WTC11 (cell line): ENCODE measurements around the gene PHAF1. TPM values are rescaled to one million over a fixed set of nuclear protein-coding genes. Genes with fewer than 3 reads are reported as not detected.
A peak's percentile ranks its signal among the peaks of the same experiment; 100 is the strongest.

ENCODE experiments used
- ATAC-seq: fragments of 200-7000 bp; cut with Tn5 transposase; 2 replicates; pipeline ENCODE4 v1.10.0; 2021; ENCODE audit warnings: mild to moderate bottlenecking, moderate library complexity
- CTCF ChIA-PET: fragments of 300-600 bp; sonication (Branson Sonifier 250); formaldehyde crosslinking; loops from one replicate; lab custom pipeline; 2021; ENCODE audit warnings: antibody characterized with exemption; lab: Charles Lee
- POLR2A ChIA-PET: fragments of 350-600 bp; sonication (Branson Sonifier 250); formaldehyde crosslinking; loops from one replicate; lab custom pipeline; 2021; ENCODE audit warnings: antibody characterized with exemption; lab: Charles Lee
- DNase-seq: peaks from one replicate; pipeline ENCODE4 v3.0.0; 2021; ENCODE audit warnings: low spot score
- H3K27ac Mint-ChIP-seq: 2 replicates; pipeline ENCODE4 v1.8.0; 2021; ENCODE audit warnings: mixed read lengths
- H3K27me3 Mint-ChIP-seq: 2 replicates; pipeline ENCODE4 v1.8.0; 2021; ENCODE audit warnings: low read depth, mild to moderate bottlenecking, moderate library complexity, mixed read lengths
- H3K36me3 Mint-ChIP-seq: 2 replicates; pipeline ENCODE4 v1.8.0; 2021; ENCODE audit warnings: mixed read lengths
- H3K4me1 Mint-ChIP-seq: 2 replicates; pipeline ENCODE4 v1.8.0; 2022; ENCODE audit warnings: mixed read lengths
- H3K4me3 Mint-ChIP-seq: 2 replicates; pipeline ENCODE4 v1.8.0; 2021; ENCODE audit warnings: mild to moderate bottlenecking, moderate library complexity, mixed read lengths
- H3K9me3 Mint-ChIP-seq: 2 replicates; pipeline ENCODE4 v1.8.0; 2021; ENCODE audit warnings: mixed read lengths
- CREM ChIP-seq: sonication (generic); formaldehyde crosslinking; IDR thresholded peaks from 2 replicates; pipeline ENCODE4 v1.8.1; 2022; ENCODE audit warnings: mild to moderate bottlenecking, missing genetic modification reagents, moderate library complexity
- ETV6 ChIP-seq: sonication (generic); formaldehyde crosslinking; IDR thresholded peaks from 2 replicates; pipeline ENCODE4 v1.8.1; 2022; ENCODE audit warnings: mild to moderate bottlenecking, missing genetic modification reagents
- FOXP1 ChIP-seq: sonication (generic); formaldehyde crosslinking; IDR thresholded peaks from 2 replicates; pipeline ENCODE4 v1.8.0; 2022; ENCODE audit warnings: missing genetic modification reagents, mild to moderate bottlenecking, moderate library complexity, borderline replicate concordance
- GABPB1 ChIP-seq: sonication (generic); formaldehyde crosslinking; IDR thresholded peaks from 2 replicates; pipeline ENCODE4 v1.8.1; 2023; ENCODE audit warnings: mild to moderate bottlenecking, missing genetic modification reagents
- NFATC4 ChIP-seq: fragments of 250-450 bp; sonication (Bioruptor Pico); IDR thresholded peaks from 2 replicates; pipeline ENCODE4 v1.9.0; 2021; ENCODE audit warnings: mild to moderate bottlenecking
- NR1H2 ChIP-seq: sonication (generic); formaldehyde crosslinking; IDR thresholded peaks from 2 replicates; pipeline ENCODE4 v1.9.0; 2021; ENCODE audit warnings: mild to moderate bottlenecking, moderate library complexity, missing genetic modification reagents
- NR3C1 ChIP-seq: sonication (generic); formaldehyde crosslinking; conservative IDR thresholded peaks from 2 replicates; pipeline ENCODE4 v1.8.1; 2023; ENCODE audit warnings: low read depth, mild to moderate bottlenecking, missing genetic modification reagents
- OVOL2 ChIP-seq: fragments of 250-450 bp; sonication (Bioruptor Pico); IDR thresholded peaks from 2 replicates; pipeline ENCODE4 v1.9.0; 2021; ENCODE audit warnings: mild to moderate bottlenecking, borderline replicate concordance
- PRRX2 ChIP-seq: fragments of 250-450 bp; sonication (Bioruptor Pico); IDR thresholded peaks from 2 replicates; pipeline ENCODE4 v1.8.0; 2021; ENCODE audit warnings: mild to moderate bottlenecking
- RELA ChIP-seq: sonication (generic); formaldehyde crosslinking; IDR thresholded peaks from 2 replicates; pipeline ENCODE4 v1.8.1; 2022; ENCODE audit warnings: missing genetic modification reagents, mild to moderate bottlenecking, borderline replicate concordance
- SMAD3 ChIP-seq: sonication (generic); formaldehyde crosslinking; IDR thresholded peaks from 2 replicates; pipeline ENCODE4 v1.8.0; 2022; ENCODE audit warnings: missing genetic modification reagents, mild to moderate bottlenecking, borderline replicate concordance
- SMAD4 ChIP-seq: sonication (generic); formaldehyde crosslinking; IDR thresholded peaks from 2 replicates; pipeline ENCODE4 v1.8.0; 2022; ENCODE audit warnings: mild to moderate bottlenecking, missing genetic modification reagents
- SP1 ChIP-seq: sonication (generic); formaldehyde crosslinking; conservative IDR thresholded peaks from 2 replicates; pipeline ENCODE4 v1.8.1; 2022; ENCODE audit warnings: missing genetic modification reagents
- TP53 ChIP-seq: sonication (generic); formaldehyde crosslinking; IDR thresholded peaks from 2 replicates; pipeline ENCODE4 v1.8.1; 2023; ENCODE audit warnings: mild to moderate bottlenecking, missing genetic modification reagents
- ZNF121 ChIP-seq: sonication (generic); formaldehyde crosslinking; IDR thresholded peaks from 2 replicates; pipeline ENCODE4 v1.8.0; 2023; ENCODE audit warnings: missing genetic modification reagents
- total RNA-seq: library from RNA; stranded (reverse); gene quantifications from 3 replicates; pipeline ENCODE4 v1.2.3, GENCODE V29; 2021
- TF ChIP-seq, protein P1 (sequence below): sonication (generic); formaldehyde crosslinking; IDR thresholded peaks from 2 replicates; pipeline ENCODE4 v1.8.1; 2023; ENCODE audit warnings: mild to moderate bottlenecking, moderate library complexity, missing genetic modification reagents
- TF ChIP-seq, protein P2 (sequence below): sonication (generic); formaldehyde crosslinking; IDR thresholded peaks from 2 replicates; pipeline ENCODE4 v1.8.1; 2023; ENCODE audit warnings: mild to moderate bottlenecking, missing genetic modification reagents
- TF ChIP-seq, protein P3 (sequence below): sonication (generic); formaldehyde crosslinking; conservative IDR thresholded peaks from 2 replicates; pipeline ENCODE4 v1.8.1; 2022; ENCODE audit warnings: mild to moderate bottlenecking, missing genetic modification reagents
- TF ChIP-seq, protein P4 (sequence below): sonication (generic); formaldehyde crosslinking; IDR thresholded peaks from 2 replicates; pipeline ENCODE4 v1.8.1; 2023; ENCODE audit warnings: mild to moderate bottlenecking, missing genetic modification reagents, moderate library complexity
- TF ChIP-seq, protein P5 (sequence below): sonication (generic); formaldehyde crosslinking; IDR thresholded peaks from 2 replicates; pipeline ENCODE4 v1.8.1; 2022; ENCODE audit warnings: missing genetic modification reagents, borderline replicate concordance
- TF ChIP-seq, protein P6 (sequence below): sonication (generic); formaldehyde crosslinking; IDR thresholded peaks from 2 replicates; pipeline ENCODE4 v1.8.0; 2023; ENCODE audit warnings: missing genetic modification reagents
- TF ChIP-seq, protein P7 (sequence below): sonication (generic); formaldehyde crosslinking; IDR thresholded peaks from 2 replicates; pipeline ENCODE4 v1.8.1; 2022; ENCODE audit warnings: low read depth, mild to moderate bottlenecking, moderate library complexity, missing genetic modification reagents, borderline replicate concordance

The PHAF1 gene
- total RNA-seq, 1 experiment from 2014 or later: 18.8 TPM

DNA sequence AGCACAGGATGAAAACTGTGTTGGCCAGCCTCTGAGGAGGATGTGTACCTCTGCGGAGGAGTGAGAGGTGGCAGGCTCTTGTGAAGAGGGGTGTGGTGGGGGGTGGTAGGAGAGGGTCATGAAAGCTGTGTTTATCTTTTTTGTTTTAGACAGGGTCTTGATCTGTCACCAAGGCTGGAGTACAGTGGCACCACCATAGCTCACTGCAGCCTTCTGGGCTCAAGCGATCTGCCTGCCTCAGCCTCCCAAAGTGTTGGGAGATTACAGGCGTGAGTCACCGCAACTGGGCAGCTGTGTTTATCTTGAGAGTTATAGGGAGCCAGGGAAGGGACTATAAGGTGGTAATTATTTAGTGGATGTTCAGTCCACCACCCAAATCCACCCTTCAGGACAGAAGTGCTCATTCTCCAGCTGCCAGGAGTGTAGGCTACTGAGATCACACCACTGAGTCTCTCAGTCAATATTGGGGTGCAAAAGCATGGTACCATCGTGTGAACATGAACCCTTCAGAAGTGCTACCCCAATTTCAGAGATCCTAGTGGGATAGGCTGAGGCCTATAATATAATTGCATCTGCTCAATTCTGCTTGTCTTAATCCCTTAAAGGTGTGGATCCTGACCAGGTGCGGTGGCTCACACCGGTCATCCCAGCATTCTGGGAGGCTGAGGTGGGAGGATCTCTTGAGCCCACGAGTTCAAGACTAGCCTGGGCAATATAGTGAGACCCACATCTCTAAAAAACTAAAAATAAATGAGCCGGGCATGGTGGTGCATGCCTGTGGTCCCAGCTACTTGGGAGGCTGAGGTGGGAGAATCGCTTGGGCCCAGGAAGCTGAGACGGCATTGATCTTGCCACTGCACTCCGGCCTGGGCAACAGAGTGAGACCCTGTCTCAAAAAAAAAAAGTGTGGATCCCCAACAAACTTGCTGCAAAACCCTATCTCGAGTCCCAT lies 81.0 kb downstream of the PHAF1 start (continued):
- no peak for TF ChIP-seq OVOL2 (CRISPR knock-in tag)
- no peak for TF ChIP-seq PRRX2
- no peak for TF ChIP-seq ETV6

DNA sequence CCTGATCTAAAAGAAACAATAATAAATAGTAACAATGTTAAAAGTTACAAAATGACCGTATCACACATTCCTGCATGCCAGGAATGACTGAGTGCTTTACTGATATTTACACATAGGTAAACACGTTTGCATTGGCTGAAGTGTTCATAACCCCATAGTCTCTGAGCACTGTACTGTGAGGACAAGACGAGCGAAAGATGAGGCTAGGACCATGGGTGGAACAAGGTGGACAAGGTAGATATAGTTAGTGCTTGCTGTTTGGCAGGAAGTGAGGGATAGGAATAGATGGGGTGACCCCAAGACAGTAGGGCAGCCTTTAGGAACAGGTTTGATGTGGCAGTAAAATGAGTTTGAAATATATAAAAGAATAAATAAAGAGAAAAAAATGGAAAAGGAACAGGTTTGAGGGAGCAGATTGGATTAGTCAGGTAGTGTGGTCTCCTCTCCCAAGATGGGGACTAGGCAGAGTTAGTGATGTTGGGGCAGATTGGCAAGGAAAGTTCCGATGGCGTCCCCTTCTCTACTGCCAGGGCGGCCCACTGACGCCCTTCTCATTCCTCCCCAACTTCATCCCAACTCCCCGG lies 81.8 kb downstream of the PHAF1 start:
- DNase-seq (no peak), ATAC-seq (no peak)
- Mint-ChIP-seq H3K36me3 (peaks cover 29% of the 10 kb centered on the region), H3K4me1 (peaks cover 29% of the 10 kb centered on the region), H3K27me3 (peaks cover 5% of the 10 kb centered on the region), H3K9me3 (no peaks in the 10 kb centered on the region), H3K27ac (no peak overlapping the region), H3K4me3 (peak overlapping the region; percentile 87)
- CTCF ChIA-PET: interaction anchor here (1.2 kb wide), 1 partner anchor 230 kb away, joined by 5 read pairs; the partner anchor contains the start of gene CES3
- TF ChIP-seq, protein P1, sequence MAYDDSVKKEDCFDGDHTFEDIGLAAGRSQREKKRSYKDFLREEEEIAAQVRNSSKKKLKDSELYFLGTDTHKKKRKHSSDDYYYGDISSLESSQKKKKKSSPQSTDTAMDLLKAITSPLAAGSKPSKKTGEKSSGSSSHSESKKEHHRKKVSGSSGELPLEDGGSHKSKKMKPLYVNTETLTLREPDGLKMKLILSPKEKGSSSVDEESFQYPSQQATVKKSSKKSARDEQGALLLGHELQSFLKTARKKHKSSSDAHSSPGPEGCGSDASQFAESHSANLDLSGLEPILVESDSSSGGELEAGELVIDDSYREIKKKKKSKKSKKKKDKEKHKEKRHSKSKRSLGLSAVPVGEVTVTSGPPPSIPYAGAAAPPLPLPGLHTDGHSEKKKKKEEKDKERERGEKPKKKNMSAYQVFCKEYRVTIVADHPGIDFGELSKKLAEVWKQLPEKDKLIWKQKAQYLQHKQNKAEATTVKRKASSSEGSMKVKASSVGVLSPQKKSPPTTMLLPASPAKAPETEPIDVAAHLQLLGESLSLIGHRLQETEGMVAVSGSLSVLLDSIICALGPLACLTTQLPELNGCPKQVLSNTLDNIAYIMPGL (CRISPR knock-in tag): no peak
- TF ChIP-seq, protein P2, sequence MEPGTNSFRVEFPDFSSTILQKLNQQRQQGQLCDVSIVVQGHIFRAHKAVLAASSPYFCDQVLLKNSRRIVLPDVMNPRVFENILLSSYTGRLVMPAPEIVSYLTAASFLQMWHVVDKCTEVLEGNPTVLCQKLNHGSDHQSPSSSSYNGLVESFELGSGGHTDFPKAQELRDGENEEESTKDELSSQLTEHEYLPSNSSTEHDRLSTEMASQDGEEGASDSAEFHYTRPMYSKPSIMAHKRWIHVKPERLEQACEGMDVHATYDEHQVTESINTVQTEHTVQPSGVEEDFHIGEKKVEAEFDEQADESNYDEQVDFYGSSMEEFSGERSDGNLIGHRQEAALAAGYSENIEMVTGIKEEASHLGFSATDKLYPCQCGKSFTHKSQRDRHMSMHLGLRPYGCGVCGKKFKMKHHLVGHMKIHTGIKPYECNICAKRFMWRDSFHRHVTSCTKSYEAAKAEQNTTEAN: no peak
- TF ChIP-seq SMAD4 (CRISPR knock-in tag) (no peak), TP53 (CRISPR knock-in tag) (no peak), SP1 (CRISPR knock-in tag) (no peak), NR1H2 (CRISPR knock-in tag) (no peak)
- TF ChIP-seq, protein P3, sequence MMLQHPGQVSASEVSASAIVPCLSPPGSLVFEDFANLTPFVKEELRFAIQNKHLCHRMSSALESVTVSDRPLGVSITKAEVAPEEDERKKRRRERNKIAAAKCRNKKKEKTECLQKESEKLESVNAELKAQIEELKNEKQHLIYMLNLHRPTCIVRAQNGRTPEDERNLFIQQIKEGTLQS (CRISPR knock-in tag): no peak
- POLR2A ChIA-PET: no interaction called here

DNA sequence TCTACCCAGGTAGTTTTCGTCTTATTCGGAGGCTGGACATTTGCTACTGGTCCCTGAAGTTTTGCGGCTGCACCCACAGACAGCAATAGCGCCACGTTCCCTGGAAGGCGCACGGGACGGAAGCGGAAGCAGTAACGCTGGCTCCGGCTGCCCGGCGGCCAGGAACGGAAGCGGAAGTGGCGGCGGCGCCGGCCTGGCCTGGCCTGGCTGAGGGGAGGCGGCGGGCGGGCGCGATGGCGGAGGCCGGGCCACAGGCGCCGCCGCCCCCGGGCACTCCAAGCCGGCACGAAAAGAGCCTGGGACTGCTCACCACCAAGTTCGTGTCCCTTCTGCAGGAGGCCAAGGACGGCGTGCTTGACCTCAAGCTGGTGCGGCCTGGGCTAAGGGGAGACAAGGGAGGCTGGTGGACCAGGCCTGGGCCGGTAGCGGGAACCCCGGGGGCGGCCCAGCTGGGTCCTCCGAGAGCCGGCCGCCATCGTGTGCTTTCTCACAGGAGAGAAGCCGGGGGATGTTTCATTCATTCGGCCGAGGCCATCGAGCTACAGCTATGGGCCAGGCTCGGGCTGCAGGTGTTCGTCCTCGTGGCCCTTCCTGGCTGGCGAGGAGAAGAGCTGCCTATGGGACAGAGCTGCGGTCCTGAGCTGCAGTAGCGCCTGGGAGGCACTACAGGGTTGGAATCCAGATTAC lies 82.4 kb downstream of the PHAF1 start, which contains the start of gene E2F4:
TSS of gene E2F4 (plus strand) at position 161 of the 687 bp plus-strand sequence. CDS start at position 234, 73 bp downstream.
- Mint-ChIP-seq H3K4me1 (peaks cover 23% of the 10 kb centered on the region), H3K36me3 (peaks cover 35% of the 10 kb centered on the region), H3K27ac (peak within 1 kb of the TSS; percentile 63), H3K27me3 (no peaks in the 10 kb centered on the region), H3K9me3 (no peaks in the 10 kb centered on the region), H3K4me3 (peak within 1 kb of the TSS; percentile 87)
- ChIA-PET CTCF (interaction anchor here (0.6 to 1.5 kb wide), 7 partner anchors 19 to 281 kb away, joined by 3 to 6 read pairs (median 3); partner anchors contain the start of genes B3GNT9, CES3 and TMEM208), POLR2A (no interaction called here)
- DNase-seq (peak; percentile 86), ATAC-seq (peak; percentile 93)
- TF ChIP-seq ZNF121 (CRISPR knock-in tag) (peak; percentile 72; the same call in 1 of the 2 replicates), NFATC4 (CRISPR knock-in tag) (no peak), RELA (CRISPR knock-in tag) (no peak), SMAD3 (CRISPR knock-in tag) (no peak), NR3C1 (CRISPR knock-in tag) (no peak), FOXP1 (CRISPR knock-in tag) (peak; percentile 82), CREM (peak; percentile 69; the same call in 1 of the 2 replicates), GABPB1 (CRISPR knock-in tag) (peak; percentile 69; the same call in 1 of the 2 replicates)
- TF ChIP-seq, protein P4, sequence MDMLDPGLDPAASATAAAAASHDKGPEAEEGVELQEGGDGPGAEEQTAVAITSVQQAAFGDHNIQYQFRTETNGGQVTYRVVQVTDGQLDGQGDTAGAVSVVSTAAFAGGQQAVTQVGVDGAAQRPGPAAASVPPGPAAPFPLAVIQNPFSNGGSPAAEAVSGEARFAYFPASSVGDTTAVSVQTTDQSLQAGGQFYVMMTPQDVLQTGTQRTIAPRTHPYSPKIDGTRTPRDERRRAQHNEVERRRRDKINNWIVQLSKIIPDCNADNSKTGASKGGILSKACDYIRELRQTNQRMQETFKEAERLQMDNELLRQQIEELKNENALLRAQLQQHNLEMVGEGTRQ (CRISPR knock-in tag): peak; percentile 64
- TF ChIP-seq, protein P5, sequence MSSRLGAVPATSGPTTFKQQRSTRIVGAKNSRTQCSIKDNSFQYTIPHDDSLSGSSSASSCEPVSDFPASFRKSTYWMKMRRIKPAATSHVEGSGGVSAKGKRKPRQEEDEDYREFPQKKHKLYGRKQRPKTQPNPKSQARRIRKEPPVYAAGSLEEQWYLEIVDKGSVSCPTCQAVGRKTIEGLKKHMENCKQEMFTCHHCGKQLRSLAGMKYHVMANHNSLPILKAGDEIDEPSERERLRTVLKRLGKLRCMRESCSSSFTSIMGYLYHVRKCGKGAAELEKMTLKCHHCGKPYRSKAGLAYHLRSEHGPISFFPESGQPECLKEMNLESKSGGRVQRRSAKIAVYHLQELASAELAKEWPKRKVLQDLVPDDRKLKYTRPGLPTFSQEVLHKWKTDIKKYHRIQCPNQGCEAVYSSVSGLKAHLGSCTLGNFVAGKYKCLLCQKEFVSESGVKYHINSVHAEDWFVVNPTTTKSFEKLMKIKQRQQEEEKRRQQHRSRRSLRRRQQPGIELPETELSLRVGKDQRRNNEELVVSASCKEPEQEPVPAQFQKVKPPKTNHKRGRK (CRISPR knock-in tag): no peak
- TF ChIP-seq, protein P6, sequence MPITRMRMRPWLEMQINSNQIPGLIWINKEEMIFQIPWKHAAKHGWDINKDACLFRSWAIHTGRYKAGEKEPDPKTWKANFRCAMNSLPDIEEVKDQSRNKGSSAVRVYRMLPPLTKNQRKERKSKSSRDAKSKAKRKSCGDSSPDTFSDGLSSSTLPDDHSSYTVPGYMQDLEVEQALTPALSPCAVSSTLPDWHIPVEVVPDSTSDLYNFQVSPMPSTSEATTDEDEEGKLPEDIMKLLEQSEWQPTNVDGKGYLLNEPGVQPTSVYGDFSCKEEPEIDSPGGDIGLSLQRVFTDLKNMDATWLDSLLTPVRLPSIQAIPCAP: no peak
- TF ChIP-seq, protein P7, sequence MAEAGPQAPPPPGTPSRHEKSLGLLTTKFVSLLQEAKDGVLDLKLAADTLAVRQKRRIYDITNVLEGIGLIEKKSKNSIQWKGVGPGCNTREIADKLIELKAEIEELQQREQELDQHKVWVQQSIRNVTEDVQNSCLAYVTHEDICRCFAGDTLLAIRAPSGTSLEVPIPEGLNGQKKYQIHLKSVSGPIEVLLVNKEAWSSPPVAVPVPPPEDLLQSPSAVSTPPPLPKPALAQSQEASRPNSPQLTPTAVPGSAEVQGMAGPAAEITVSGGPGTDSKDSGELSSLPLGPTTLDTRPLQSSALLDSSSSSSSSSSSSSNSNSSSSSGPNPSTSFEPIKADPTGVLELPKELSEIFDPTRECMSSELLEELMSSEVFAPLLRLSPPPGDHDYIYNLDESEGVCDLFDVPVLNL: 0 out of 2 replicates have a peak, but pooled peaks have one; percentile 25
